ENCODE results near the gene ADARB1.

ADARB1 gene

GRCh38 chr21:45072738-45073300, 1.6 kb upstream of the ADARB1 start:
- TF ChIP-seq CTCF (IDR thresholded peaks at IDR 0.05; ENCODE audit: insufficient read depth, missing control alignments), result no peak
- no peak for DNase-seq (ENCODE audit: insufficient read length, low spot score)
- FAIRE-seq, result no peak

- DNase-seq (ENCODE audit: insufficient read length, low spot score) (no peak), FAIRE-seq (no peak)
- TF ChIP-seq CTCF (IDR thresholded peaks at IDR 0.05; ENCODE audit: insufficient read depth, missing control alignments), result no peak
Measured at GRCh38 chr21:45073301-45074047, 906 bp upstream of the ADARB1 start.

GRCh38 chr21:45074818-45075595, 627 bp downstream of the ADARB1 start:
- DNase-seq (ENCODE audit: insufficient read length, low spot score) (no peak), FAIRE-seq (no peak)
- TF ChIP-seq CTCF (IDR thresholded peaks at IDR 0.05; ENCODE audit: insufficient read depth, missing control alignments), result no peak

GRCh38 chr21:45075596-45076244, 1.3 kb downstream of the ADARB1 start:
- no peak for FAIRE-seq
- DNase-seq (ENCODE audit: insufficient read length, low spot score), result no peak
- TF ChIP-seq CTCF (IDR thresholded peaks at IDR 0.05; ENCODE audit: insufficient read depth, missing control alignments), result no peak

GRCh38 chr21:45076245-45076711, 1.9 kb downstream of the ADARB1 start:
- TF ChIP-seq CTCF (IDR thresholded peaks at IDR 0.05; ENCODE audit: insufficient read depth, missing control alignments), result no peak
- DNase-seq (ENCODE audit: insufficient read length, low spot score), result no peak
- FAIRE-seq, result no peak

GRCh38 chr21:45078371-45078770, 4.0 kb downstream of the ADARB1 start:
- FAIRE-seq, result no peak
- no peak for TF ChIP-seq CTCF (IDR thresholded peaks at IDR 0.05; ENCODE audit: insufficient read depth, missing control alignments)
- DNase-seq (ENCODE audit: insufficient read length, low spot score), result no peak
